K562 (cell line): ENCODE results near the gene LYSMD4. TPM values are rescaled to one million over a fixed set of nuclear protein-coding genes. Genes with fewer than 3 reads are reported as not detected.

Experiments used
- ATAC-seq: fragments of 200-7000 bp; cut with Tn5 transposase; 3 replicates; pipeline ENCODE4 v1.9.1; 2020; ENCODE audit warnings: moderate library complexity
- BruUV-seq: library from RNA; stranded (reverse); fragments of 400-500 nt; replicated peaks from 2 replicates; lab custom pipeline; 2021; lab: Mats Ljungman, UMichigan
- CTCF ChIA-PET: fragments of 300-600 bp; formaldehyde crosslinking; extraction: SDS; loops from one replicate; lab custom pipeline; 2021; ENCODE audit warnings: low intra/inter-chr PET ratio; lab: Yijun Ruan, JAX
- POLR2A ChIA-PET: fragments of 300-600, 350-650 bp; sonication (Branson Sonifier 250); formaldehyde crosslinking; extraction: SDS; loops from one replicate; lab custom pipeline; 2021; ENCODE audit warnings: antibody characterized with exemption, inconsistent platforms; lab: Yijun Ruan, JAX
- DNase-seq, 4 experiments: peaks; one replicate each; pipeline versions ENCODE4 v3.0.0 to v3.0.0-alpha.2; 2011 to 2018; ENCODE audit warnings: low spot score in 3 of 4, mixed read lengths in 3 of 4; ENCODE audit errors: extremely low read depth in 1 of 4
- FAIRE-seq: peaks from 2 replicates; lab custom pipeline; 2011; peaks lifted over from hg19 to GRCh38; lab: Jason Lieb, UNC
- H2AFZ ChIP-seq: 2 replicates; pipeline ENCODE4 v1.6.0; 2011; ENCODE audit warnings: low read depth, low read length, control low read depth, inconsistent platforms
- H3K27ac ChIP-seq: fragments of 200-600 bp; 3 replicates; pipeline ENCODE4 v1.8.0; 2011; ENCODE audit warnings: low read depth, mild to moderate bottlenecking, control low read depth, inconsistent platforms, low read length, moderate library complexity, mixed read lengths; ENCODE audit errors: extremely low read depth
- H3K27me3 ChIP-seq, 2 experiments: fragments of 300-600 bp in 1 of 2; 2 replicates in 1 of 2; 3 replicates in 1 of 2; pipeline versions ENCODE4 v1.6.0 to v1.8.0; 2011; ENCODE audit warnings: inconsistent platforms in 2 of 2, low read length in 2 of 2, mild to moderate bottlenecking in 1 of 2, mixed read lengths in 1 of 2, moderate library complexity in 1 of 2; ENCODE audit not compliant: control insufficient read depth in 2 of 2, insufficient read depth in 2 of 2
- H3K36me3 ChIP-seq: fragments of 300-600 bp; 3 replicates; pipeline ENCODE4 v1.8.0; 2011; ENCODE audit warnings: mild to moderate bottlenecking, low read length, inconsistent platforms; ENCODE audit not compliant: control insufficient read depth, insufficient read depth
- H3K4me1 ChIP-seq, 2 experiments: fragments of 200-600 bp in 1 of 2; replicated peaks in 1 of 2; 2 replicates in 1 of 2; 3 replicates in 1 of 2; pipeline versions ENCODE4 v1.5.1 to v1.8.0; 2011; ENCODE audit warnings: inconsistent platforms in 2 of 2, low read length in 2 of 2, mild to moderate bottlenecking in 1 of 2, mixed read lengths in 1 of 2, moderate library complexity in 1 of 2; ENCODE audit not compliant: control insufficient read depth in 2 of 2, insufficient read depth in 2 of 2
- H3K4me2 ChIP-seq: 2 replicates; pipeline ENCODE4 v1.6.1; 2011; ENCODE audit warnings: low read length, control low read depth, inconsistent platforms, mixed read lengths; ENCODE audit not compliant: insufficient read depth
- H3K4me3 ChIP-seq: fragments of 200-600 bp; sonication (generic), shearing (Covaris generic); 2 replicates; pipeline ENCODE4 v1.5.1; 2016; ENCODE audit warnings: control low read depth, inconsistent platforms
- H3K79me2 ChIP-seq: fragments of 200-600 bp; 3 replicates; pipeline ENCODE4 v1.8.0; 2011; ENCODE audit warnings: low read length, inconsistent platforms; ENCODE audit not compliant: control insufficient read depth, insufficient read depth
- H3K9ac ChIP-seq, 2 experiments: 2 replicates each; pipeline versions ENCODE4 v1.6.0 to v1.6.1; 2011; ENCODE audit warnings: low read depth in 2 of 2, low read length in 2 of 2, control low read depth in 1 of 2, inconsistent platforms in 1 of 2, mild to moderate bottlenecking in 1 of 2, mixed read lengths in 1 of 2; ENCODE audit not compliant: insufficient read depth in 1 of 2
- H3K9me1 ChIP-seq: one replicate; pipeline ENCODE4 v1.6.0; 2011; ENCODE audit warnings: inconsistent platforms, mild to moderate bottlenecking, low read length, moderate library complexity; ENCODE audit not compliant: control insufficient read depth, insufficient read depth
- H3K9me3 ChIP-seq: replicated peaks from 2 replicates; pipeline ENCODE4 v1.5.1; 2011; ENCODE audit warnings: low read depth, low read length, inconsistent platforms; ENCODE audit not compliant: control insufficient read depth, insufficient read depth
- H4K20me1 ChIP-seq: replicated peaks from 2 replicates; pipeline ENCODE4 v1.6.1; 2011; ENCODE audit warnings: low read length, inconsistent platforms, mixed read lengths; ENCODE audit not compliant: control insufficient read depth, insufficient read depth
- NUFIP1 ChIP-seq: fragments of 450-650 bp; IDR thresholded peaks from 2 replicates; pipeline ENCODE4 v1.6.1; 2018; ENCODE audit not compliant: partially characterized antibody
- RBM17 ChIP-seq: fragments of 200-400 bp; formaldehyde crosslinking; IDR thresholded peaks from 2 replicates; pipeline ENCODE4 v1.6.1; 2017; ENCODE audit warnings: low read depth, mild to moderate bottlenecking, low read length, borderline replicate concordance
- ZBED1 ChIP-seq: IDR thresholded peaks from 2 replicates; pipeline ENCODE4 v1.6.1; 2014
- ZNF232 ChIP-seq: sonication (generic); formaldehyde crosslinking; IDR thresholded peaks from 2 replicates; pipeline ENCODE4 v1.8.0; 2022; ENCODE audit warnings: mild to moderate bottlenecking, missing genetic modification reagents
- ZNF280A ChIP-seq: fragments of 450-650 bp; IDR thresholded peaks from 2 replicates; pipeline ENCODE4 v1.6.1; 2018; ENCODE audit warnings: mild to moderate bottlenecking, low read depth; ENCODE audit not compliant: partially characterized antibody
- ZNF316 ChIP-seq: fragments of 450-650 bp; IDR thresholded peaks from 2 replicates; pipeline ENCODE4 v1.6.1; 2016
- WGBS: fragments of 100-300 bp; shearing (Covaris generic); methylation state at CpG from one replicate; pipeline ENCODE4 v1.1.6; 2016; ENCODE audit warnings: low coverage, mixed read lengths; ENCODE audit not compliant: insufficient coverage; ENCODE audit errors: missing lambda C conversion rate; 5-methylcytosine and 5-hydroxymethylcytosine counted together
- in situ Hi-C: fragments of 300-500 bp; cut with MboI; formaldehyde crosslinking; loops from 4 replicates; pipeline ENCODE4 v1.15.0; 2018; ENCODE audit warnings: inconsistent platforms, mixed read lengths
- intact Hi-C: fragments of 100-400 bp; cut with micrococcal nuclease; formaldehyde crosslinking; loops from 2 replicates; pipeline ENCODE4 v1.14.2; 2022
- polyA plus RNA-seq, 8 experiments: library from polyadenylated mRNA; depleted of rRNA in 4 of 8; stranded (reverse) in 5 of 8; unstranded in 3 of 8; fragments of >200 nt; fragmentation: Nextera tagmentation in 2 of 8; fragmentation: Illumina TruSeq in 1 of 8; extraction: Ambion mirVana in 2 of 8; extraction: Trizol in 1 of 8; gene quantifications; 2 replicates each; pipeline versions ENCODE4 v1.2.1 to v1.2.3, GENCODE V29; 2011 to 2014; ENCODE audit warnings: inconsistent platforms in 1 of 8, missing spikeins in 1 of 8
- total RNA-seq, 7 experiments: library from RNA; depleted of rRNA in 6 of 7; stranded (reverse); fragments of >200 nt in 6 of 7; fragmentation: Illumina TruSeq in 2 of 7; extraction: Trizol in 2 of 7; gene quantifications; 2 replicates each; pipeline versions ENCODE4 v1.2.1 to v1.2.3, GENCODE V29; 2011 to 2021; ENCODE audit warnings: low replicate concordance in 1 of 7

The LYSMD4 gene
- total and polyA plus RNA-seq, 9 of the 15 experiments (the other 6 are each of a cell fraction or from before 2014, with no cell fraction given) = 0.46 to 3.1 (median 2.0) TPM

DNA sequence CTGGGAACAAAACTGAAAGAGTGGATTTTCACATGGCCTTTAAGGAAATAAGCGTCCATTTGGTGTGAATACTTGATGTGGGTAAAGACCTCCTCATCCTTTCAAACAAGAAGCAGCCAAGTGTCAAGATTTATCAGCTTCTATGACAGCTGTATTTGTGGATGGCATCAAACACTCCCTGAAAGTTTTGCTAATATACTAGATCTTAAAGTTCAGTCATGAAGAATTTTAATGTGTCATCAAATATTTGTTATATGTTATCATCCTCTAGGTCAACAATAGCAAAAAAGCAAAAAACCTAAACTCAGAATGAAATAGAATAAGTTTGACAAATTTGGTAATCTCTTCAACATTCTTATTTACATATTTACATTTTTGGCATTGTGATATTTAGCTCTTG is 29.1 kb upstream of the LYSMD4 start:
- Histone ChIP-seq H3K79me2 (no peaks in the 10 kb centered on the region), H3K27me3 (peaks cover 0 to 11% of the 10 kb centered on the region in 2 experiments; a peak in 3 of 5 replicates), H3K4me1 (no peaks in the 10 kb centered on the region), H3K36me3 (no peaks in the 10 kb centered on the region), H3K9me3 (no peaks in the 10 kb centered on the region), H3K9ac (no peak overlapping the region), H3K9me1 (no peaks in the 10 kb centered on the region), H3K4me3 (no peak overlapping the region), H2AFZ (no peak overlapping the region), H4K20me1 (no peaks in the 10 kb centered on the region; the same call in 1 of the 2 replicates), H3K4me2 (no peak overlapping the region), H3K27ac (no peak overlapping the region)
- TF ChIP-seq RBM17 = no peak
- peak; percentile 31; the same call in 1 of the 2 replicates for TF ChIP-seq ZNF316
- TF ChIP-seq NUFIP1 = no peak
- no peak for TF ChIP-seq ZNF232 (CRISPR knock-in tag)
- TF ChIP-seq ZBED1 = no peak
- no peak for TF ChIP-seq ZNF280A
- intact Hi-C loops (no loop called here), in situ Hi-C loops (no loop called here)
- ChIA-PET POLR2A (no interaction called here), CTCF (no interaction called here)
- BruUV-seq = no TSS peak
- DNase-seq (no peak), ATAC-seq (no peak), FAIRE-seq (no peak)
- WGBS = 0% methylated on average over 1 of the region's 1 CpG
